Left hindlimb (tissue), 1 donor: ENCODE measurements around the gene FAM47A.

ENCODE experiments used
- DNase-seq: peaks from one replicate; pipeline ENCODE4 v3.0.0-alpha.2; 2018

The FAM47A gene

DNA sequence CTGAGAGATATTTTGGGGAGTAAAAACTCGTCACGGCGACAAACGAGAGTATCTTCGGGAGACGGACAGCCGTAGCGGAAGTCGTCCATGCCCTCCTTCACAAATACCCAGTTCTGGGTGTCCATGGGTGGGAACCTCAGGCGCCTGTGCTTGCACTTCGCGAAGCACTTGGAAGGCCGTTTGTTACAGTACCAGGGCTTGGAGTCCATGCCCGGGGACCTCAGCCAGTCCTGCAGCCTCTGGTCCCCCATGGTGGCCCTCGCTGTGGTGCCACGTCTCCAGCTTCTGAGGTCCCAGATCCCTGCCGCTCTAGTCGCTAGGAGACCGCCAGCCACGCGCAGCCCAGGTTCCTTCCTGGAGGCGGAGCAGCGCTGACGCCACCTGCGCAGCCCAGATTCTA lies at the start of gene FAM47A:
Gene FAM47A, minus strand, starts transcription at position 287 of the 400 bp plus-strand sequence. Its CDS starts 36 bp downstream, at position 251.
- no peak for DNase-seq

DNA sequence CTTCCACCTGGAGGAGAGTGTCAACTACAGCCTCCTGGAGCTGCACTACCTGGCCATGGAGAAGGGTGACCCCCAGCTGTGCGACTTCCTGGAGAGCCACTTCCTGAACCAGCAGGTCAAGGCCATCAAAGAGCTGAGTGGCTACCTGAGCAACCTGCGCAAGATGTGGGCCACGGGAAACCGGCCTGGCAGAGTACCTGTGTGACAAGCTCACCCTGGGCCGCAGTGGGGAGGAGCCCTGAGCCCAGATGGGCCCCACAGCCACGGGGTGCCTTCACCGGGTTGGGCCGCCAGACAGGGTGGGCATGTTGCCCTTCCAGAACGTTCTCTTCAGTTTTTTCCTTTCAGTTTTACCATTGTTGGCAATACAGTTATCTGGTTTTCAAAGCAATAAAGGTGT lies 15.2 kb upstream of the FAM47A start:
- DNase-seq, result no peak

DNA sequence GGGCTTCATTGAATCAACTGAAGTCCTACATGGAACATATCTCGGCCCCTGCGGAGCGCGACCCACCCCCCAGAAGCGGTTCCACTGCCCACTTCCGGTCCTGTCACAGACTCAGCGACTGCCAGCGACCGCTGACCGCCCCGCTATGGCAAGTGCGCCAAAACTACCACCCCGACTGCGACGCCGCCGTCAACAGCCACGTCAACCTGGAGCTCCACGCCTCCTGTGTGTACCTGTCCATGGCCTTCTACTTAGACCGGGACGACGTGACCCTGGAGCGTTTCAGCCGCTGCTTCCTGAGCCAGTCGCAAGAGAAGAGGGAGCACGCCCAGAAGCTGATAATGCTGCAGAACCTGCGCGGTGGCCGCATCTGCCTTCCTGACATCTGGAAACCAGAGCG lies 14.8 kb upstream of the FAM47A start:
- no peak for DNase-seq

DNA sequence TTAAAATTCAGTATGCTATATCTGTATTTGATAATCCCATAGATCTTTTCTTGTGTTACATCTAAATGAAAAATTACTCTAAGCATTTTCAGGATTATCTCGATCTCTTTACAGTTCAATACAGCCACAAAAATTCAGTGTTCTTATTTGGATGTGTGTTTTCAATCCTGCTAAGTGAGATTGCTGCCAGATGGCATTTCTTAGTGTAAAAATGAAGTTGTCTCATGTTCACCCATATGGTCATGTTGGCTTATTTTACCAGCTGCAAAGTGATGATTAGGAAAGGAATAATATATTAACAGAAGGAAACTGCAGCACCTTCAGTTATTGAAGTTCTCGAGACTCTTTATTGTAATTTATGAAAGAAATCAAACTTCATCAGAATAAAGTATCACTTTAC lies 12.1 kb upstream of the FAM47A start:
- DNase-seq, result no peak

DNA sequence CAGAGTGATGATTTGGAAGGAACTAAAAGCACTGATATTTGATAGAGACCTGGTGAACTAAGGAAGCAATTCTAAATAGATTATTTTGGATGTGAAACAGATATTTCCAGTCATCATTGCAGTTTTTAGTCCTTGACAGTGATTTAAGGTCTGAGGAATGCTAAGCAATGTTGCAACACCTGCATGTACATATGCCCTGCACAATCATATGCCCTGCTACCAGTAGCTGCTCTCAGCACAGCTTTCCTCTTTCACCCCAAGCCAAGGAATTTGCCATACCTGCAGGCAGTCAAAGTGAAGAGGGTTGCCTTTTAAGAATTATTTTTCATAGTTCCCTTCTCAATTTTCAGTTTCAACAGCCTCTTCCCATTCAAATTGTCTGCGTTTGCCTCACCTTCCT lies 8.7 kb upstream of the FAM47A start:
- no peak for DNase-seq

DNA sequence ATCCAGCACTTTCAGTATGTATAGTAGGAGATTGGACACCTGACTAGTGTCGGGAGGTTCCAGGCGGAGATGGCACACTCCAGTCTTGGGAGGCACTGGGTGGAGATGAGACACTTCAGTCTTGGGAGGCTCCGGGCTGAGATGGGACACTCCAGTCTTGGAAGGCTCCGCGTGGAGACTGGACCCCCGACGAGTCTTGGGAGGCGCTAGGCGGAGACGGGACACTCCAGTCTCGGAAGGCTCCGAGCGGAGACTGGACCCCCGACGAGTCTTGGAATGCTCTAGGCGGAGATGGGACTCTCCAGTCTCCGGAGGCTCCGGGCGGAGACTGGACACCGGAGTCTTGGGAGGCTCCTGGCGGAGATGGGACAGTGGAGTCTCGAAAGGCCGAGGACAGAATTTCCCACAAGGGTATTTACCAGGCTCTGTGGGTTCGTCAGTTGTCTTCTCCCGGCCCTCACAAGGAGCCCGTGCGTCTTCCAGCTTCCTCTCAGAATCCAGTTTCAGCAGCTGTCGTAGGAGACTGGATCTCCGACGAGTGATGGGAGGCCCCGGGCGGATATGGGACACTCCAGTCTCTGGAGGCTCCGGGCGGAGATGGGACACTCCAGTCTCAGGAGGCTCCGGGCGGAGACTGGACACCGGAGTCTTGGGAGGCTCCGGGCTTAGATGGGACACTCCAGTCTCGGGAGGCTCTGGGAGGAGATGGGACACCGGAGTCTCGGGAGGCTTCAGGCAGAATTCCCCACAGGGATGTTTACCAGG lies 952 bp downstream of the FAM47A start:
- DNase-seq, result no peak

DNA sequence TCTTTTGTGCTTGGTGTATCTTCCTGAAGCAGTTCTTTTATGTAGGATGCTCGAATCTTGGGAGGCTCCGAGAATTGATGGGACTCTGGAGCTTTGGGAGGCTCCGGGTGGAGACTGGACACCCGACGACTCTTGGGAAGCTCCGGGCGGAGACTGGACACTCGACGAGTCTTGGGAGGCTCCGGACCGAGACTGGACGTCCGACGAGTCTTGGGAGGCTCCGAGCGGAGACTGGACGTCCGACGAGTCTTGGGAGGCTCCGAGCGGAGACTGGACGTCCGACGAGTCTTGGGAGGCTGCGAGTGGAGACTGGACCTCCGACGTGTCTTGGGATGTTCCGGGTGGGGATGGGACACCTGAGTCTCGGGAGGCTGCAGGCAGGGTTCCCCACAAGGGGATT lies 1.6 kb downstream of the FAM47A start:
- no peak for DNase-seq

DNA sequence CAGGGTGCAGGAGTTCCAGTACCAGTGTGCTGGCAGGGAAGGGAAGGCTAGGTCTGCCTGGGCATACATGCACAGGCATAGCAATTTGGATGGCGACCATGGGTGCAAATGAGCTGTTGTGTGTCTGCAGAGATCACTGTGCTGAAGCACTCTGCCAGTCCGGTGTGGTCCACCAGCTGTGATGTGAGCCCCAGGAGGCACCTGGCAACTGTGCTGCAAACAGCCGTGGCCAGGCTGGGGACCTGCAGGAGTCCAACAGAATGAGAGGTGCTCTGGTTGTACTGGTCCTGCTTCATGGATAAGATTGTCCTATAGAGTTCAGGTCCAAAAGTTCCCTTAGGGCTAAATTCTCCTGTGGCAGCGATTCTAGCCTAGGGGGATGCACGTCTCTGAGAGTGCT lies 6.1 kb downstream of the FAM47A start:
- DNase-seq, result no peak

DNA sequence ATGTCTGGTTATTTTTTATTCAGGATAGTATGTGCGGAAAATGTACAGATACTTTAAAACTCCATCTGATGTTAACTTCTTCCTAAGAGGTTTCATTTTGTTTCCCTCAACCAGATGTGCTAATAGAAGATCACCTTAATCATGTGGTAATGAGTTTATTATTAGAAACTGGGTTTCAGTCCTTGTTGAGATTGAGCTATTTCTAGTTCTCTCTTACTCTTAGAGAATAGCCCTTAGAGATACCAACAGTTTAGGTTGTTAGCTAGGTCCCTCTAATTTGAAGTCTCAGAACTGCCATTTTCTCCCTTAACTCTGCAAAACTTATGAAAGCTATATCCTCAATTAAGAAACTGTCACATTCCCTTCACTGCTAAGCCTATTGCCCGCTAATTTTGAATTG lies 13.0 kb downstream of the FAM47A start:
- no peak for DNase-seq

DNA sequence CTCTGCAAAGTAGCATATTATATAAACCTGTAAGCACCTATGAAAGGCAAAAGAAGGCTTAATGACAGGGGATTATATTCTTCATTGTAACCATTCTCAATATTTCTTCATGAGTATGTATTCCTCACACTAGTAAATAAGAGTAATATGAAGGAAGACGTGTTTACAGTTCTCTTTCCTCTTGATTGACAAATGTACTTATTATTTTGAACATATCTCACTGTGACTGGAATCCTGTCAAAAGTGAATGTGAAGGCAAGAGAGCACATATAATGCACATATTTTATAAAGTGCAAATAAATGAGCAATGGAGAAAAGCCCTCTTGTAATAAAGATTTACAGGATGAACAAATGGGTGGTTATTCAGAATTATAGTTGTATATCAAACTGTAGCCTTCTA lies 19.7 kb downstream of the FAM47A start:
- DNase-seq, result no peak
